K562 (cell line): ENCODE results near the gene TMEM143. TPM values are rescaled to one million over a fixed set of nuclear protein-coding genes. Genes with fewer than 3 reads are reported as not detected.

Source experiments
- ARID2 ChIP-seq: fragments of 450-650 bp; IDR thresholded peaks from 2 replicates; pipeline ENCODE4 v1.6.1; 2017; ENCODE audit warnings: antibody characterized with exemption, mild to moderate bottlenecking
- BCOR ChIP-seq: fragments of 450-650 bp; IDR thresholded peaks from 2 replicates; pipeline ENCODE4 v1.6.1; 2016
- CBX3 ChIP-seq, 2 experiments: IDR thresholded peaks; 1 replicate in 1 of 2; 2 replicates in 1 of 2; pipeline ENCODE4 v1.6.1; 2012; ENCODE audit warnings: inconsistent platforms in 2 of 2, low read length in 2 of 2, borderline replicate concordance in 1 of 2, control low read depth in 1 of 2
- CHD2 ChIP-seq: IDR thresholded peaks from 2 replicates; pipeline ENCODE4 v1.6.1; 2011; ENCODE audit warnings: low read depth, low read length
- DIDO1 ChIP-seq: fragments of 450-650 bp; IDR thresholded peaks from 2 replicates; pipeline ENCODE4 v1.6.1; 2016; ENCODE audit warnings: low read depth, missing biosample characterization, missing genetic modification characterization
- DNMT1 ChIP-seq: fragments of 450-650 bp; IDR thresholded peaks from 2 replicates; pipeline ENCODE4 v1.6.1; 2016; ENCODE audit warnings: antibody characterized with exemption, mild to moderate bottlenecking
- GTF2A2 ChIP-seq: IDR thresholded peaks from 2 replicates; pipeline ENCODE4 v1.6.1; 2016; ENCODE audit warnings: mild to moderate bottlenecking, missing genetic modification characterization, missing compliant biosample characterization
- ILF3 ChIP-seq: fragments of 450-650 bp; IDR thresholded peaks from 2 replicates; pipeline ENCODE4 v1.6.1; 2018; ENCODE audit warnings: antibody characterized with exemption, mild to moderate bottlenecking, moderate library complexity, borderline replicate concordance
- KDM1A ChIP-seq, 2 experiments: fragments of 450-650 bp; IDR thresholded peaks; 2 replicates each; pipeline ENCODE4 v1.6.1; 2016; ENCODE audit warnings: mild to moderate bottlenecking in 2 of 2
- L3MBTL2 ChIP-seq: fragments of 450-650 bp; IDR thresholded peaks from 2 replicates; pipeline ENCODE4 v1.6.1; 2016; ENCODE audit warnings: mild to moderate bottlenecking, moderate library complexity
- NFE2 ChIP-seq: IDR thresholded peaks from 2 replicates; pipeline ENCODE4 v1.6.1; 2014; ENCODE audit warnings: antibody characterized with exemption, low read depth
- POLR2AphosphoS5 ChIP-seq: IDR thresholded peaks from 2 replicates; pipeline ENCODE4 v1.6.1; 2011; ENCODE audit warnings: mild to moderate bottlenecking, low read depth, low read length, moderate library complexity; ENCODE audit not compliant: control insufficient read depth, insufficient read depth
- RBFOX2 ChIP-seq: fragments of 200-400 bp; formaldehyde crosslinking; IDR thresholded peaks from 2 replicates; pipeline ENCODE4 v1.6.1; 2017; ENCODE audit warnings: low read depth, mild to moderate bottlenecking, low read length, moderate library complexity
- SMARCE1 ChIP-seq: fragments of 450-650 bp; IDR thresholded peaks from 2 replicates; pipeline ENCODE4 v1.7.1; 2016; ENCODE audit warnings: mild to moderate bottlenecking
- STAT5A ChIP-seq: IDR thresholded peaks from 2 replicates; pipeline ENCODE4 v1.6.1; 2012; ENCODE audit warnings: low read length, inconsistent platforms, borderline replicate concordance
- THRAP3 ChIP-seq: fragments of 450-650 bp; IDR thresholded peaks from 2 replicates; pipeline ENCODE4 v1.6.1; 2016; ENCODE audit warnings: mild to moderate bottlenecking, inconsistent platforms, borderline replicate concordance
- ZNF778 ChIP-seq: fragments of 450-650 bp; formaldehyde crosslinking; IDR thresholded peaks from 2 replicates; pipeline ENCODE4 v1.4.0; 2020; ENCODE audit warnings: mild to moderate bottlenecking, moderate library complexity
- polyA plus RNA-seq, 8 experiments: library from polyadenylated mRNA; depleted of rRNA in 4 of 8; stranded (reverse) in 5 of 8; unstranded in 3 of 8; fragments of >200 nt; fragmentation: Nextera tagmentation in 2 of 8; fragmentation: Illumina TruSeq in 1 of 8; extraction: Ambion mirVana in 2 of 8; extraction: Trizol in 1 of 8; gene quantifications; 2 replicates each; pipeline versions ENCODE4 v1.2.1 to v1.2.3, GENCODE V29; 2011 to 2014; ENCODE audit warnings: inconsistent platforms in 1 of 8, missing spikeins in 1 of 8
- total RNA-seq, 7 experiments: library from RNA; depleted of rRNA in 6 of 7; stranded (reverse); fragments of >200 nt in 6 of 7; fragmentation: Illumina TruSeq in 2 of 7; extraction: Trizol in 2 of 7; gene quantifications; 2 replicates each; pipeline versions ENCODE4 v1.2.1 to v1.2.3, GENCODE V29; 2011 to 2021; ENCODE audit warnings: low replicate concordance in 1 of 7
- TF ChIP-seq, protein P1 (sequence below): fragments of 450-650 bp; formaldehyde crosslinking; conservative IDR thresholded peaks from 2 replicates; pipeline ENCODE4 v1.4.0; 2022; ENCODE audit warnings: mild to moderate bottlenecking, missing genetic modification characterization
- TF ChIP-seq, protein P2 (sequence below): fragments of 450-650 bp; IDR thresholded peaks from 2 replicates; pipeline ENCODE4 v1.6.1; 2014; ENCODE audit warnings: low read depth, mild to moderate bottlenecking, moderate library complexity, borderline replicate concordance
- TF ChIP-seq, protein P3 (sequence below), 2 experiments: fragments of 450-650 bp in 1 of 2; sonication (generic) in 1 of 2; formaldehyde crosslinking in 1 of 2; IDR thresholded peaks in 1 of 2; conservative IDR thresholded peaks in 1 of 2; 2 replicates each; pipeline versions ENCODE4 v1.6.1 to v1.8.1; 2016 to 2023; ENCODE audit warnings: mild to moderate bottlenecking in 2 of 2, moderate library complexity in 2 of 2, inconsistent platforms in 1 of 2, missing genetic modification reagents in 1 of 2
- TF ChIP-seq, protein P4 (sequence below): conservative IDR thresholded peaks from 2 replicates; pipeline ENCODE4 v1.6.1; 2011; ENCODE audit warnings: low read depth, mild to moderate bottlenecking, low read length; ENCODE audit not compliant: control insufficient read depth
- TF ChIP-seq, protein P5 (sequence below): fragments of 450-650 bp; IDR thresholded peaks from 2 replicates; pipeline ENCODE4 v1.6.1; 2018; ENCODE audit not compliant: partially characterized antibody

TMEM143 gene
- total and polyA plus RNA-seq, 9 of the 15 experiments (the other 6 are each of a cell fraction or from before 2014, with no cell fraction given) = 0.66 to 8.8 (median 4.3) TPM

DNA sequence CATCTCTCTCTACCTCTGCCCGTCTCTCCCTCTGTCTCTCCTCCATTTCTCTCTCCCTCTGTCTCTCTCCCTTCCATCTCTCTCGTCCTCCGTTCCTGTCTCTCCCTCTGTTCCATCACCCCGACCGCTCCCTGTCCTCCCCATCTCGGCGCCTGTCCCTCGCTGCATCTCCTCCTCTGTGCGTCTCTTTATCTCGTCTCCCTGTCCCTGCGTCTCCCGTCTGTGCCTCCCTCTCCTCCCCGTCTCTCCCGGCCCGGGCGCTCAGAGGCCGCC lies 34.3 kb upstream of the TMEM143 start (continued):
- TF ChIP-seq DNMT1 (no peak), L3MBTL2 (no peak), CHD2 (no peak), THRAP3 (no peak), POLR2AphosphoS5 (no peak), GTF2A2 (tag) (no peak), RBFOX2 (peak; percentile 56), NFE2 (no peak), DIDO1 (tag) (no peak), STAT5A (no peak), SMARCE1 (peak; percentile 70; the same call in 1 of the 2 replicates), KDM1A (IDR thresholded peaks at IDR 0.05) (peak in 1 of 2 experiments; percentile 6; a peak in 1 of 4 replicates), ZNF778 (CRISPR knock-in tag) (no peak), CBX3 (IDR thresholded peaks at IDR 0.05; ENCODE audit: borderline replicate concordance in 1 of 2, low read length in 2 of 2) (no peak), BCOR (peak; percentile 51), ARID2 (0 out of 2 replicates have a peak, but pooled peaks have one; percentile 4), ILF3 (no peak)
- TF ChIP-seq, protein P1, sequence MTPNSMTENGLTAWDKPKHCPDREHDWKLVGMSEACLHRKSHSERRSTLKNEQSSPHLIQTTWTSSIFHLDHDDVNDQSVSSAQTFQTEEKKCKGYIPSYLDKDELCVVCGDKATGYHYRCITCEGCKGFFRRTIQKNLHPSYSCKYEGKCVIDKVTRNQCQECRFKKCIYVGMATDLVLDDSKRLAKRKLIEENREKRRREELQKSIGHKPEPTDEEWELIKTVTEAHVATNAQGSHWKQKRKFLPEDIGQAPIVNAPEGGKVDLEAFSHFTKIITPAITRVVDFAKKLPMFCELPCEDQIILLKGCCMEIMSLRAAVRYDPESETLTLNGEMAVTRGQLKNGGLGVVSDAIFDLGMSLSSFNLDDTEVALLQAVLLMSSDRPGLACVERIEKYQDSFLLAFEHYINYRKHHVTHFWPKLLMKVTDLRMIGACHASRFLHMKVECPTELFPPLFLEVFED (CRISPR knock-in tag) = peak; percentile 96; the same call in 1 of the 2 replicates
- TF ChIP-seq, protein P2, sequence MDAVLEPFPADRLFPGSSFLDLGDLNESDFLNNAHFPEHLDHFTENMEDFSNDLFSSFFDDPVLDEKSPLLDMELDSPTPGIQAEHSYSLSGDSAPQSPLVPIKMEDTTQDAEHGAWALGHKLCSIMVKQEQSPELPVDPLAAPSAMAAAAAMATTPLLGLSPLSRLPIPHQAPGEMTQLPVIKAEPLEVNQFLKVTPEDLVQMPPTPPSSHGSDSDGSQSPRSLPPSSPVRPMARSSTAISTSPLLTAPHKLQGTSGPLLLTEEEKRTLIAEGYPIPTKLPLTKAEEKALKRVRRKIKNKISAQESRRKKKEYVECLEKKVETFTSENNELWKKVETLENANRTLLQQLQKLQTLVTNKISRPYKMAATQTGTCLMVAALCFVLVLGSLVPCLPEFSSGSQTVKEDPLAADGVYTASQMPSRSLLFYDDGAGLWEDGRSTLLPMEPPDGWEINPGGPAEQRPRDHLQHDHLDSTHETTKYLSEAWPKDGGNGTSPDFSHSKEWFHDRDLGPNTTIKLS = no peak
- TF ChIP-seq, protein P3, sequence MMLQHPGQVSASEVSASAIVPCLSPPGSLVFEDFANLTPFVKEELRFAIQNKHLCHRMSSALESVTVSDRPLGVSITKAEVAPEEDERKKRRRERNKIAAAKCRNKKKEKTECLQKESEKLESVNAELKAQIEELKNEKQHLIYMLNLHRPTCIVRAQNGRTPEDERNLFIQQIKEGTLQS (IDR thresholded peaks at IDR 0.05) = no peak
- TF ChIP-seq, protein P3 (CRISPR knock-in tag; conservative IDR thresholded peaks at IDR 0.05) = no peak
- TF ChIP-seq, protein P4, sequence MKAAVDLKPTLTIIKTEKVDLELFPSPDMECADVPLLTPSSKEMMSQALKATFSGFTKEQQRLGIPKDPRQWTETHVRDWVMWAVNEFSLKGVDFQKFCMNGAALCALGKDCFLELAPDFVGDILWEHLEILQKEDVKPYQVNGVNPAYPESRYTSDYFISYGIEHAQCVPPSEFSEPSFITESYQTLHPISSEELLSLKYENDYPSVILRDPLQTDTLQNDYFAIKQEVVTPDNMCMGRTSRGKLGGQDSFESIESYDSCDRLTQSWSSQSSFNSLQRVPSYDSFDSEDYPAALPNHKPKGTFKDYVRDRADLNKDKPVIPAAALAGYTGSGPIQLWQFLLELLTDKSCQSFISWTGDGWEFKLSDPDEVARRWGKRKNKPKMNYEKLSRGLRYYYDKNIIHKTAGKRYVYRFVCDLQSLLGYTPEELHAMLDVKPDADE = no peak
- TF ChIP-seq, protein P5, sequence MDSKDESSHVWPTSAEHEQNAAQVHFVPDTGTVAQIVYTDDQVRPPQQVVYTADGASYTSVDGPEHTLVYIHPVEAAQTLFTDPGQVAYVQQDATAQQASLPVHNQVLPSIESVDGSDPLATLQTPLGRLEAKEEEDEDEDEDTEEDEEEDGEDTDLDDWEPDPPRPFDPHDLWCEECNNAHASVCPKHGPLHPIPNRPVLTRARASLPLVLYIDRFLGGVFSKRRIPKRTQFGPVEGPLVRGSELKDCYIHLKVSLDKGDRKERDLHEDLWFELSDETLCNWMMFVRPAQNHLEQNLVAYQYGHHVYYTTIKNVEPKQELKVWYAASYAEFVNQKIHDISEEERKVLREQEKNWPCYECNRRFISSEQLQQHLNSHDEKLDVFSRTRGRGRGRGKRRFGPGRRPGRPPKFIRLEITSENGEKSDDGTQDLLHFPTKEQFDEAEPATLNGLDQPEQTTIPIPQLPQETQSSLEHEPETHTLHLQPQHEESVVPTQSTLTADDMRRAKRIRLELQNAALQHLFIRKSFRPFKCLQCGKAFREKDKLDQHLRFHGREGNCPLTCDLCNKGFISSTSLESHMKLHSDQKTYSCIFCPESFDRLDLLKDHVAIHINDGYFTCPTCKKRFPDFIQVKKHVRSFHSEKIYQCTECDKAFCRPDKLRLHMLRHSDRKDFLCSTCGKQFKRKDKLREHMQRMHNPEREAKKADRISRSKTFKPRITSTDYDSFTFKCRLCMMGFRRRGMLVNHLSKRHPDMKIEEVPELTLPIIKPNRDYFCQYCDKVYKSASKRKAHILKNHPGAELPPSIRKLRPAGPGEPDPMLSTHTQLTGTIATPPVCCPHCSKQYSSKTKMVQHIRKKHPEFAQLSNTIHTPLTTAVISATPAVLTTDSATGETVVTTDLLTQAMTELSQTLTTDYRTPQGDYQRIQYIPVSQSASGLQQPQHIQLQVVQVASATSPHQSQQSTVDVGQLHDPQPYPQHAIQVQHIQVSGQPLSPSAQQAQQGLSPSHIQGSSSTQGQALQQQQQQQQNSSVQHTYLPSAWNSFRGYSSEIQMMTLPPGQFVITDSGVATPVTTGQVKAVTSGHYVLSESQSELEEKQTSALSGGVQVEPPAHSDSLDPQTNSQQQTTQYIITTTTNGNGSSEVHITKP = peak; percentile 1
